Measurements from ENCODE around the gene PABPN1L. TPM values are rescaled to one million over a fixed set of nuclear protein-coding genes. Genes with fewer than 3 reads are reported as not detected.

The PABPN1L gene
- total RNA-seq, 1 experiment from 2014 or later, result 0.57 TPM

GRCh38 chr16:88847654-88848053 is 18.8 kb downstream of the PABPN1L start (continued):
- no peak for TF ChIP-seq REST (IDR thresholded peaks at IDR 0.05; ENCODE audit: low read depth)
- TF ChIP-seq ZFX (IDR thresholded peaks at IDR 0.05), result no peak
- TF ChIP-seq JUND (IDR thresholded peaks at IDR 0.05), result no peak

GRCh38 chr16:88846088-88846487 is 20.4 kb downstream of the PABPN1L start:
- POLR2A ChIA-PET, result no interaction called here
- ATAC-seq (no peak), DNase-seq (ENCODE audit: low read depth, low spot score) (no peak)
- no peaks in the 10 kb centered on the region for H3K36me3 ChIP-seq (ENCODE audit: control insufficient read depth in 1 of 2, insufficient read depth in 2 of 2, low read length in 2 of 2)
- H3K9me3 ChIP-seq (ENCODE audit: control insufficient read depth in 1 of 2, insufficient read depth in 1 of 2, low read depth in 1 of 2, low read length in 2 of 2), result no peaks in the 10 kb centered on the region
- no peak overlapping the region for H3K4me3 ChIP-seq (replicated peaks in 1 of 2; ENCODE audit: low read depth in 1 of 2, low read length in 2 of 2)
- H3K79me2 ChIP-seq (ENCODE audit: insufficient read depth, low read length), result no peaks in the 10 kb centered on the region
- H3K27me3 ChIP-seq (ENCODE audit: insufficient read depth, low read length), result no peaks in the 10 kb centered on the region
- intact Hi-C loops (cut with micrococcal nuclease), result no loop called here
- no peak overlapping the region for H2AFZ ChIP-seq (ENCODE audit: low read depth, low read length, poor library complexity, severe bottlenecking)
- no peak overlapping the region for H3K4me2 ChIP-seq (ENCODE audit: low read length)
- CTCF ChIA-PET, result no interaction called here
- RAD21 ChIA-PET (ENCODE audit: low non-redundant PET in 1 of 2, low total read pairs in 2 of 2, uncharacterized antibody in 2 of 2, unreplicated experiment in 2 of 2), result no interaction called here
- H4K20me1 ChIP-seq (ENCODE audit: insufficient read depth), result no peaks in the 10 kb centered on the region
- no peaks in the 10 kb centered on the region for H3K9me2 ChIP-seq (ENCODE audit: insufficient read depth)
- no peaks in the 10 kb centered on the region for H3K4me1 ChIP-seq (ENCODE audit: control insufficient read depth in 1 of 2, insufficient read depth in 2 of 2, low read length in 2 of 2)
- H3K9ac ChIP-seq (ENCODE audit: low read length), result no peak overlapping the region
- TF ChIP-seq ZNF274 (IDR thresholded peaks at IDR 0.05; ENCODE audit: low read depth, low read length), result no peak
- TF ChIP-seq SRF (IDR thresholded peaks at IDR 0.05; ENCODE audit: low read depth), result no peak
- no peak for TF ChIP-seq SIN3A (IDR thresholded peaks at IDR 0.05; ENCODE audit: low read depth)
- TF ChIP-seq POLR2AphosphoS5 (IDR thresholded peaks at IDR 0.05; ENCODE audit: low read depth, low read length), result no peak
- no peak for TF ChIP-seq RAD21 (IDR thresholded peaks at IDR 0.05; ENCODE audit: low read depth)
- no peak for TF ChIP-seq FOSL1 (IDR thresholded peaks at IDR 0.05; ENCODE audit: low read depth)
- no peak for TF ChIP-seq ZBTB33 (IDR thresholded peaks at IDR 0.05; ENCODE audit: extremely low read depth, insufficient replicate concordance, low read length)
- TF ChIP-seq YY1 (IDR thresholded peaks at IDR 0.05; ENCODE audit: extremely low read depth, insufficient replicate concordance, low read depth, low read length), result no peak
- no peak for TF ChIP-seq REST (IDR thresholded peaks at IDR 0.05; ENCODE audit: low read depth)
- TF ChIP-seq ZFX (IDR thresholded peaks at IDR 0.05), result no peak
- TF ChIP-seq CEBPB (IDR thresholded peaks at IDR 0.05; ENCODE audit: low read depth), result no peak
- no peak for TF ChIP-seq EGR1 (IDR thresholded peaks at IDR 0.05; ENCODE audit: low read depth)
- TF ChIP-seq CTCF (IDR thresholded peaks at IDR 0.05 in 2 of 3, conservative IDR thresholded peaks at IDR 0.05 in 1 of 3; ENCODE audit: borderline replicate concordance in 1 of 3, insufficient read depth in 1 of 3, low read depth in 2 of 3, low read length in 2 of 3), result no peak
- no TSS peak for BruUV-seq (replicated peaks)
- no peak overlapping the region for H3K27ac ChIP-seq (ENCODE audit: low read depth, low read length)

All from HCT116 (cell line).